OCI-LY7 (cell line): ENCODE measurements around the gene MIEF1. TPM values are rescaled to one million over a fixed set of nuclear protein-coding genes. Genes with fewer than 3 reads are reported as not detected.

Experiments used
- BruUV-seq: library from RNA; stranded (reverse); fragments of 400-500 nt; replicated peaks from 2 replicates; lab custom pipeline; 2021; lab: Mats Ljungman, UMichigan
- CTCF ChIA-PET: fragments of 300-600 bp; sonication (Branson Sonifier 250); formaldehyde crosslinking; loops from one replicate; lab custom pipeline; 2022; ENCODE audit warnings: antibody characterized with exemption; ENCODE audit not compliant: unreplicated experiment; lab: Charles Lee
- POLR2A ChIA-PET: fragments of 300-600 bp; sonication (Branson Sonifier 250); formaldehyde crosslinking; loops from one replicate; lab custom pipeline; 2022; ENCODE audit warnings: antibody characterized with exemption; lab: Charles Lee
- DNase-seq: peaks from one replicate; pipeline ENCODE4 v3.0.0-alpha.2; 2015; ENCODE audit warnings: low spot score
- H2AFZ ChIP-seq: fragments of 200-600 bp; sonication (generic), shearing (Covaris generic); 2 replicates; pipeline ENCODE4 v1.6.1; 2014; ENCODE audit warnings: mild to moderate bottlenecking, antibody characterized with exemption, low read length, moderate library complexity
- H3K27ac ChIP-seq: fragments of 200-600 bp; sonication (generic); 2 replicates; pipeline ENCODE4 v1.5.1; 2014; ENCODE audit warnings: mixed run types, low read depth, mild to moderate bottlenecking, moderate library complexity, low read length, inconsistent platforms; ENCODE audit not compliant: poor library complexity, severe bottlenecking
- H3K36me3 ChIP-seq: fragments of 200-600 bp; sonication (generic); 2 replicates; pipeline ENCODE4 v1.6.1; 2014; ENCODE audit warnings: mild to moderate bottlenecking, antibody characterized with exemption, low read length, moderate library complexity, mixed read lengths; ENCODE audit not compliant: insufficient read depth
- H3K4me1 ChIP-seq: fragments of 200-600 bp; sonication (generic); 2 replicates; pipeline ENCODE4 v1.5.1; 2014; ENCODE audit warnings: mild to moderate bottlenecking, low read length; ENCODE audit not compliant: insufficient read depth, poor library complexity, severe bottlenecking
- H3K4me2 ChIP-seq: fragments of 200-600 bp; sonication (generic); 2 replicates; pipeline ENCODE4 v1.6.1; 2014; ENCODE audit warnings: mild to moderate bottlenecking, low read length
- H3K4me3 ChIP-seq: fragments of 200-600 bp; sonication (generic); 2 replicates; pipeline ENCODE4 v1.5.1; 2014; ENCODE audit warnings: mild to moderate bottlenecking, low read depth, low read length; ENCODE audit not compliant: poor library complexity, severe bottlenecking
- H3K79me2 ChIP-seq: fragments of 200-600 bp; sonication (generic); 2 replicates; pipeline ENCODE4 v1.6.1; 2016; ENCODE audit warnings: low read depth, mild to moderate bottlenecking, low read length, moderate library complexity, mixed read lengths; ENCODE audit not compliant: insufficient read depth
- H3K9me2 ChIP-seq: fragments of 200-600 bp; sonication (generic); 2 replicates; pipeline ENCODE4 v1.6.1; 2016; ENCODE audit warnings: mild to moderate bottlenecking, low read length, mixed read lengths; ENCODE audit not compliant: insufficient read depth
- H3K9me3 ChIP-seq: fragments of 200-600 bp; sonication (generic); 2 replicates; pipeline ENCODE4 v1.6.1; 2014; ENCODE audit warnings: mild to moderate bottlenecking, mixed run types, low read length, mixed read lengths
- H4K20me1 ChIP-seq: fragments of 200-600 bp; sonication (generic); 2 replicates; pipeline ENCODE4 v1.6.1; 2014; ENCODE audit warnings: mild to moderate bottlenecking, antibody characterized with exemption, low read length, moderate library complexity, mixed read lengths; ENCODE audit not compliant: insufficient read depth
- CTCF ChIP-seq: fragments of 200-600 bp; sonication (generic); conservative IDR thresholded peaks from 2 replicates; pipeline ENCODE4 v1.5.1; 2014; ENCODE audit warnings: mild to moderate bottlenecking, antibody characterized with exemption, low read length, moderate library complexity, mixed read lengths
- EZH2phosphoT487 ChIP-seq: fragments of 200-600 bp; sonication (generic); IDR thresholded peaks from 2 replicates; pipeline ENCODE4 v1.6.1; 2018; ENCODE audit warnings: low read depth, borderline replicate concordance, mild to moderate bottlenecking, mixed run types, antibody characterized with exemption, low read length, moderate library complexity, mixed read lengths
- intact Hi-C: fragments of 100-400 bp; cut with micrococcal nuclease; formaldehyde crosslinking; loops from one replicate; pipeline ENCODE4 v1.10.0; 2022; ENCODE audit not compliant: unreplicated experiment
- total RNA-seq, 2 experiments: library from RNA; depleted of rRNA in 1 of 2; stranded (reverse); fragments of >200 nt in 1 of 2; shearing (Covaris generic) in 1 of 2; gene quantifications; 2 replicates each; pipeline ENCODE4 v1.2.3, GENCODE V29; 2014 to 2022

Gene MIEF1
- total RNA-seq, 2 experiments from 2014 or later, result 32.5 to 55.0 TPM

DNA sequence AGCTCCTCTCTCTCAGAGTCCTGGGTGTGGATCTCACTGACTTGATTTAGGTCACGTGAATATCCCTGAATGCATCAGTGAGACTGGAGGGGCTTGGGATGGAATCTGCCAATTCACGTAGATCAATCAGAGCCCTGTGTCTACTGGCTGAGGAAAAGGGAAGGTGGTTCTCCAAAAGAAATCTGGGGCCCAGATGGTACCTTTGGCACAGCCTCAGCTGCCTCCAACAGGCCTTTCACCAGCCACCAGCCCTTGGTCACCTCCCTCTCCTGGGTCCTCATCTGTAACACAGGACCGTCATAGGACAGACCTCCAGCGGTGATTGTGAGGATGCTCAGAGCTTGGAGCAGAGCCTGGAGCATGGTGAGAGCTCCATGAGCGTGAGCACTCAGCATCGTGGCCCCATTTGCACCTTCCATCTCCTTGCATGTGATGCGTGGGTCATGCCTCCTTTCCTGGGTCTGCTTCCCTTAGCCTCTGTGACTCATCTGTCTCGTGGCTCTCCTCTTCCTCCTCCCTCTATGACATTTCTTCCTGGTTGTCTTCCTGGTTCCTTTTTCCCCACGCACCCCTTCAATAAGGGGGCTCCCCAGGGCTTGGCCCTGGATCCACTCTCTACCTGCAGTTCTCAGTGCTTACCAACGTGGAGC lies 7.5 kb upstream of the MIEF1 start:
- Histone ChIP-seq H3K9me2 (no peaks in the 10 kb centered on the region), H3K4me1 (peaks cover 28% of the 10 kb centered on the region), H4K20me1 (0 out of 2 replicates have a peak, but pooled peaks cover 5% of the 10 kb centered on the region), H3K9me3 (no peaks in the 10 kb centered on the region), H2AFZ (no peak overlapping the region), H3K36me3 (peaks cover 18% of the 10 kb centered on the region; the same call in 1 of the 2 replicates), H3K27ac (no peak overlapping the region), H3K4me3 (no peak overlapping the region), H3K79me2 (peaks cover 5% of the 10 kb centered on the region; the same call in 1 of the 2 replicates), H3K4me2 (no peak overlapping the region)
- intact Hi-C loops, result no loop called here
- DNase-seq, result no peak
- no TSS peak for BruUV-seq
- ChIA-PET CTCF (interaction anchor here (1.6 kb wide), 1 partner anchor 34 kb away, joined by 5 read pairs; no protein-coding TSS in a partner anchor), POLR2A (interaction anchor here (0.7 to 1.2 kb wide), 3 partner anchors 19 to 789 kb away, joined by 3 to 5 read pairs (median 3); partner anchors contain the start of gene ATF4)
- TF ChIP-seq EZH2phosphoT487, result no peak
- no peak for TF ChIP-seq CTCF

DNA sequence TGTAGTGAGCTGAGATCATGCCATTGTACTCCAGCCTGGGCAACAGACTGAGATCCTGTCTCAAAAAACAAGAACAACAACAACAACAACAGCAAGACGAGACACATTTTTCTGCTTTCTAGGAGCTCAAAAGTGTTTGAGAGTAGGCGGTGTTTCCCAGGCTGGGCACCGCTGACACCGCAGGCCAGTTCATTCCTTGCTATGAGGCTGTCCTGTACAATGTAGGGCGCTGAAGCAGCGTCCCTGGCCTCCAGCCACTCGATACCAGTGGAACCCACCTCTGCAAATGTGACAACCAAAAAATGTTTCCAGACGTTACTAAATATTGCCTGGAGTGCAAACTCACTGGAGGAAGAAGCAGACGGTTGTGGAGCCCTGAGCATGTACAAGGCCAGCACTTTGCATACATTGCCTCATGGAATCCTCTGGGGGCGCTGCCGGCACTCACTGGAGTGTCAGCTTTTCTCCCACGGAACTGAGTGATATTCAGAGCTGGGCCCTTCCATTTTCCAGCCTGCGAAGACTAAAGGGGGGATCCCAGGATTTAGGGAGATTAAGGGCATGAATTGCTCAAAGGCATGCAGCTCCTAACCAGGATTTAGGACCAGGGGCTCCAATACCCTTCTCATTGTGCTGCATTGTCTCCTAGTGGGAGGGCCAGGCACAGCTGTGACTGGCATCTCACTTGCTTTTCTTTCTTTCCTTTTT lies 5.8 kb upstream of the MIEF1 start:
- TF ChIP-seq EZH2phosphoT487 (no peak), CTCF (peak; percentile 93)

More for the DNA sequence above, 5.8 kb upstream of the MIEF1 start:
- H3K9me3 ChIP-seq, result no peaks in the 10 kb centered on the region
- no peak overlapping the region for H3K4me3 ChIP-seq
- DNase-seq, result peak; percentile 71
- peaks cover 4% of the 10 kb centered on the region; the same call in 1 of the 2 replicates for H3K36me3 ChIP-seq
- no peaks in the 10 kb centered on the region for H4K20me1 ChIP-seq
- no peak overlapping the region for H3K27ac ChIP-seq
- no peaks in the 10 kb centered on the region for H3K9me2 ChIP-seq
- H3K4me1 ChIP-seq, result peaks cover 15% of the 10 kb centered on the region
- ChIA-PET POLR2A (interaction anchor here (1.1 kb wide), 1 partner anchor 33 kb away, joined by 3 read pairs; no protein-coding TSS in a partner anchor), CTCF (interaction anchor here (1.0 to 1.6 kb wide), 3 partner anchors 27 to 34 kb away, joined by 3 to 17 read pairs (median 4); no protein-coding TSS in a partner anchor)
- no peak overlapping the region for H2AFZ ChIP-seq
- no TSS peak for BruUV-seq
- intact Hi-C loops, result no loop called here
- H3K79me2 ChIP-seq, result no peaks in the 10 kb centered on the region
- no peak overlapping the region for H3K4me2 ChIP-seq
